Osteocyte (in vitro differentiated cells): Measurements from ENCODE around the gene CELF4. TPM values are rescaled to one million over a fixed set of nuclear protein-coding genes. Genes with fewer than 3 reads are reported as not detected.

Experiments used
- DNase-seq: peaks from one replicate; pipeline ENCODE4 v3.0.0; 2021; ENCODE audit warnings: mixed read lengths; ENCODE audit not compliant: unreplicated experiment; ENCODE audit errors: extremely low spot score
- H3K27ac Mint-ChIP-seq: one replicate; pipeline ENCODE4 v1.8.0; 2021; ENCODE audit warnings: mild to moderate bottlenecking, mixed read lengths; ENCODE audit not compliant: unreplicated experiment
- H3K27me3 Mint-ChIP-seq: one replicate; pipeline ENCODE4 v1.8.0; 2021; ENCODE audit warnings: mixed read lengths; ENCODE audit not compliant: unreplicated experiment
- H3K36me3 Mint-ChIP-seq: one replicate; pipeline ENCODE4 v1.8.0; 2021; ENCODE audit warnings: mixed read lengths; ENCODE audit not compliant: unreplicated experiment
- H3K4me1 Mint-ChIP-seq: one replicate; pipeline ENCODE4 v1.8.0; 2021; ENCODE audit warnings: mixed read lengths; ENCODE audit not compliant: unreplicated experiment
- H3K4me3 Mint-ChIP-seq: one replicate; pipeline ENCODE4 v1.8.0; 2021; ENCODE audit warnings: mild to moderate bottlenecking, moderate library complexity, mixed read lengths; ENCODE audit not compliant: unreplicated experiment
- H3K9me3 Mint-ChIP-seq: one replicate; pipeline ENCODE4 v1.8.0; 2021; ENCODE audit warnings: mixed read lengths; ENCODE audit not compliant: unreplicated experiment
- total RNA-seq: library from RNA; stranded (reverse); gene quantifications from 2 replicates; pipeline ENCODE4 v1.2.1, GENCODE V29; 2021
- TF ChIP-seq, protein P1 (sequence below): fragments of 200-600 bp; sonication (generic); IDR thresholded peaks from 2 replicates; pipeline ENCODE4 v1.5.0; 2021; ENCODE audit warnings: antibody characterized with exemption, mild to moderate bottlenecking, moderate library complexity

The CELF4 gene
- total RNA-seq, 1 donor from 2014 or later, result not detected

DNA sequence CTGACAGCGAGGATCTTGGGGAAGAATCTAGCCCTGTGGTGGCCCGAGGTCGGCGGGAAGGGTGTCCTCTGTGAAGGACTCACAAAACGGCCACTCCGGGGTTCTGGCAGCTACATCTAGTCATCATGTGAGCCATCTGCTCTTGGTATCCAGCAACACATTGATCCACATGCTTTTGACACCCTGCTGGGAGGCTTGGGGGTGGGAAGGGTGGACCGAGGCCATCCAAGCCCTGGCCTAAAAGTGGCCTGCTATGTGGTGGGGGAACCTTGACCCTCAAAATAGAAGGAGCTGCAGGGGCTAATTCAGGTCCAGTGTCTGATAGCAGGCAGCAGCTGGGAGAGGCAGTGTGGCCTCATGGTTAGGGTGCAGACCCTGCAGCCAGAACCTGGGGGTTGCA, 145.7 kb downstream of the CELF4 start:
- Mint-ChIP-seq H3K27ac (no peak overlapping the region), H3K4me1 (no peaks in the 10 kb centered on the region), H3K36me3 (no peaks in the 10 kb centered on the region), H3K27me3 (no peaks in the 10 kb centered on the region), H3K4me3 (no peak overlapping the region), H3K9me3 (no peaks in the 10 kb centered on the region)
- TF ChIP-seq, protein P1, sequence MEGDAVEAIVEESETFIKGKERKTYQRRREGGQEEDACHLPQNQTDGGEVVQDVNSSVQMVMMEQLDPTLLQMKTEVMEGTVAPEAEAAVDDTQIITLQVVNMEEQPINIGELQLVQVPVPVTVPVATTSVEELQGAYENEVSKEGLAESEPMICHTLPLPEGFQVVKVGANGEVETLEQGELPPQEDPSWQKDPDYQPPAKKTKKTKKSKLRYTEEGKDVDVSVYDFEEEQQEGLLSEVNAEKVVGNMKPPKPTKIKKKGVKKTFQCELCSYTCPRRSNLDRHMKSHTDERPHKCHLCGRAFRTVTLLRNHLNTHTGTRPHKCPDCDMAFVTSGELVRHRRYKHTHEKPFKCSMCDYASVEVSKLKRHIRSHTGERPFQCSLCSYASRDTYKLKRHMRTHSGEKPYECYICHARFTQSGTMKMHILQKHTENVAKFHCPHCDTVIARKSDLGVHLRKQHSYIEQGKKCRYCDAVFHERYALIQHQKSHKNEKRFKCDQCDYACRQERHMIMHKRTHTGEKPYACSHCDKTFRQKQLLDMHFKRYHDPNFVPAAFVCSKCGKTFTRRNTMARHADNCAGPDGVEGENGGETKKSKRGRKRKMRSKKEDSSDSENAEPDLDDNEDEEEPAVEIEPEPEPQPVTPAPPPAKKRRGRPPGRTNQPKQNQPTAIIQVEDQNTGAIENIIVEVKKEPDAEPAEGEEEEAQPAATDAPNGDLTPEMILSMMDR, result no peak
- no peak for DNase-seq

DNA sequence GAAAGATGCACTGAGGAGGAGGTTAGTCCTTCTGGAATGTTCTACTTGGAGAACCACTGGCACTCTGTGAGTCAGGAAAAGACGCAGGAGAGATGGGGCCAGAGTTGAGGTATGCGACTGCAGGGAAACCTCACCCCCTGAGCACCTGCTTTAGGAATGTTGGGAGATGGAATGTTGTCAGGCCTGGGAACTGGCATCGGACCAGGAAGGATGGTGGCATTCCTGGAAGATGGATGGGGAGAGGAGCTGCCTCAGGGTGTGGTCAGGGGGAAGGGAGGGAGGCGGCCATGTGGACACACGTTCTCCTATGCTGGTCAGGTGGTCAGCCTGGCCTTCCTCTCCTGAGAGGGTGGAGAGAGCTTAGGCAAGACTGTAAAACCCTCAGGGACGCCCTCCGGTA, 146.3 kb downstream of the CELF4 start:
- DNase-seq, result no peak
- no peaks in the 10 kb centered on the region for H3K36me3 Mint-ChIP-seq
- no peak overlapping the region for H3K27ac Mint-ChIP-seq
- H3K4me3 Mint-ChIP-seq, result no peak overlapping the region
- H3K9me3 Mint-ChIP-seq, result no peaks in the 10 kb centered on the region
- H3K4me1 Mint-ChIP-seq, result no peaks in the 10 kb centered on the region
- TF ChIP-seq, protein P1, result no peak
- H3K27me3 Mint-ChIP-seq, result no peaks in the 10 kb centered on the region

DNA sequence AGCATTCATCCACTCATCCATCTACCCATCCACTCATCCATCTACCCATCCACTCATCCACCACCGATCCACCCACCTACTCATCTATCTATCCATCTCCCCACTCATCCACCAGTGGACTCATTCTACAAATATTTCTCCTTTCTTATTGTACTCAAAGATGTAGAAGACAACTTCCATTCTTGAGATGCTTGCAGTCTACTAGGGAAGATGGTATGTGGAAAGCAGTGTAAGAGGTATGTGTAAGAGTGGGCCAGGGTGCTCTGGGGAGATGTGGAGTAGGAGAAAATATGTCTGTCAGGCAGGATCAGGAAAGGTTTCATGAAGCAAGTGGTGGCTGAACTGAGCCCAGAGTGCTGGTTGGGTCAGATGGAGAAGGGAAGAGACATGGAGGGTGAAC, 150.8 kb downstream of the CELF4 start:
- TF ChIP-seq, protein P1, result no peak
- Mint-ChIP-seq H3K36me3 (no peaks in the 10 kb centered on the region), H3K27me3 (no peaks in the 10 kb centered on the region), H3K9me3 (no peaks in the 10 kb centered on the region), H3K4me3 (no peak overlapping the region), H3K27ac (no peak overlapping the region), H3K4me1 (no peaks in the 10 kb centered on the region)
- no peak for DNase-seq

DNA sequence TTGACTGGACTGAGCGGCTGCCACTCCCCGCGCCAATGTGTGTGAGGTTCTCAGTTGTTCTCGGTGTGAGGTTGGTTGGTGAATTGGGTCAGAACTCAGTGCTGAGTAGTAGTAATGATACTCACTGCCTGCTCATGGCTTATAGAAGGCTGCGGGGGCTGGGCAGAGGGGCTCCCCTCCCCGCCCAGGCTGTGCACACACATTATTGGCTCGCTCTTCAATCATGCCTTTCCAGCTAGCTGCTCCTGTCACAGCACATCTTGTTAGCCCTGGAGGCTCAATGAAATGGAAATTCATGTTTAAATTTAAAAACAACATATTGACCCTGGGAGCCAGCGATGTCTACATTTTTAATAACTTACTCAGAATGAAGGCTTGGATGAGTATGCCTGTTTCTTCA, 152.8 kb downstream of the CELF4 start:
- Mint-ChIP-seq H3K9me3 (no peaks in the 10 kb centered on the region), H3K36me3 (no peaks in the 10 kb centered on the region), H3K27me3 (no peaks in the 10 kb centered on the region), H3K27ac (no peak overlapping the region), H3K4me1 (no peaks in the 10 kb centered on the region), H3K4me3 (no peak overlapping the region)
- DNase-seq, result no peak
- TF ChIP-seq, protein P1, result no peak

DNA sequence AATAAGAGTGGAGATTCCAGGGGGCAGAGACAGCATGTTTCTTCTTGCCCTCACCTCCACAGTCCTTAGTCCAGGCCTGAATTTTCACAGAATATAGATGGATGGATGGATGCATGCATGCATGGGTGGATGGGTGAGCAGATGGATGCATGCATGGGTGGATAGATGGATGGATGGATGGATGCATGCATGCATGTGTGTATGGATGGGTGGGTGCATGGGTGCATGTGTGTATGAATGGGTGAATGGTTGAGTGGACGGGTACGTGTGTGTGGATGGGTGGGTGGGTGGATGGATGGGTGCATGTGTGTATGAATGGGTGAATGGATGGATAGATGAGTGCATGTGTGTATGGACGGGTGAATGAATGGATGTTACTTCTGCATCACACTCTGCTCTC, 153.3 kb downstream of the CELF4 start:
- Mint-ChIP-seq H3K27ac (no peak overlapping the region), H3K27me3 (no peaks in the 10 kb centered on the region), H3K4me3 (no peak overlapping the region), H3K9me3 (no peaks in the 10 kb centered on the region), H3K4me1 (no peaks in the 10 kb centered on the region), H3K36me3 (no peaks in the 10 kb centered on the region)
- DNase-seq, result no peak
- TF ChIP-seq, protein P1, result no peak
